B cell (primary cell): ENCODE results near the gene DDX39B. TPM values are rescaled to one million over a fixed set of nuclear protein-coding genes. Genes with fewer than 3 reads are reported as not detected.

Experiments
- ATAC-seq: fragments of 200-7000 bp; cut with Tn5 transposase; one replicate; pipeline ENCODE4 v1.10.0; 2021; ENCODE audit warnings: low read depth, mild to moderate bottlenecking, moderate number of reproducible peaks, moderate library complexity
- CTCF ChIA-PET: fragments of 350-600 bp; sonication (Branson Sonifier 250); formaldehyde crosslinking; loops from one replicate; lab custom pipeline; 2021; ENCODE audit warnings: antibody characterized with exemption, inconsistent platforms; lab: Charles Lee
- POLR2A ChIA-PET: fragments of 350-600 bp; sonication (Branson Sonifier 250); formaldehyde crosslinking; loops from one replicate; lab custom pipeline; 2021; ENCODE audit warnings: antibody characterized with exemption; lab: Charles Lee
- DNase-seq: peaks from one replicate; pipeline ENCODE4 v3.0.0; 2013
- H2AFZ ChIP-seq: 2 replicates; pipeline ENCODE4 v1.6.1; 2012; ENCODE audit warnings: mild to moderate bottlenecking, low read depth, low read length; ENCODE audit not compliant: insufficient read depth, poor library complexity, severe bottlenecking
- H3K27ac ChIP-seq, 2 donors: 1 replicate in 1 of 2; 2 replicates in 1 of 2; pipeline ENCODE4 v1.5.1; 2012 to 2013; ENCODE audit warnings: low read length in 2 of 2, mild to moderate bottlenecking in 2 of 2, moderate library complexity in 1 of 2
- H3K27me3 ChIP-seq, 4 experiments: fragments of 200-600 bp in 1 of 4; sonication (generic) in 1 of 4; replicated peaks in 1 of 4; 1 replicate in 2 of 4; 2 replicates in 2 of 4; pipeline versions ENCODE4 v1.6.1 to v1.7.0; 2013 to 2016; ENCODE audit warnings: low read length in 3 of 4, mild to moderate bottlenecking in 2 of 4, mixed read lengths in 1 of 4, moderate library complexity in 1 of 4; ENCODE audit not compliant: insufficient read depth in 4 of 4, control insufficient read depth in 3 of 4; ENCODE audit errors: control extremely low read depth in 1 of 4
- H3K36me3 ChIP-seq, 2 experiments: replicated peaks in 1 of 2; 1 replicate in 1 of 2; 2 replicates in 1 of 2; pipeline versions ENCODE4 v1.6.1 to v1.7.1; 2013; ENCODE audit warnings: low read length in 1 of 2; ENCODE audit not compliant: insufficient read depth in 2 of 2, control insufficient read depth in 1 of 2; ENCODE audit errors: control extremely low read depth in 1 of 2, extremely low read depth in 1 of 2
- H3K4me1 ChIP-seq, 2 donors: fragments of 200-600 bp in 1 of 2; sonication (generic) in 1 of 2; 1 replicate in 1 of 2; 2 replicates in 1 of 2; pipeline versions ENCODE4 v1.5.1 to v1.6.1; 2013 to 2017; ENCODE audit warnings: low read length in 2 of 2; ENCODE audit not compliant: control insufficient read depth in 2 of 2, insufficient read depth in 2 of 2
- H3K4me2 ChIP-seq: replicated peaks from 2 replicates; pipeline ENCODE3; 2012; ENCODE audit warnings: mild to moderate bottlenecking, low read depth, low read length; ENCODE audit not compliant: poor library complexity, severe bottlenecking
- H3K4me3 ChIP-seq, 5 experiments: fragments of 200-600 bp in 1 of 5; sonication (generic) in 1 of 5; 1 replicate in 3 of 5; 2 replicates in 2 of 5; pipeline versions ENCODE4 v1.5.1 to v1.7.0; 2011 to 2016; ENCODE audit warnings: low read length in 4 of 5, mild to moderate bottlenecking in 4 of 5, low read depth in 2 of 5, control low read depth in 1 of 5, moderate library complexity in 1 of 5; ENCODE audit not compliant: insufficient read depth in 1 of 5; ENCODE audit errors: control extremely low read depth in 1 of 5, extremely low read depth in 1 of 5
- H3K79me2 ChIP-seq: fragments of 200-600 bp; sonication (generic); one replicate; pipeline ENCODE4 v1.6.0; 2016; ENCODE audit warnings: low read length; ENCODE audit not compliant: control insufficient read depth, insufficient read depth
- H3K9ac ChIP-seq: fragments of 200-600 bp; sonication (generic); 2 replicates; pipeline ENCODE4 v1.6.1; 2017; ENCODE audit warnings: mild to moderate bottlenecking, low read length, moderate library complexity
- H3K9me3 ChIP-seq, 3 donors: one replicate each; pipeline versions ENCODE4 v1.6.1 to v1.7.1; 2013; ENCODE audit warnings: low read length in 2 of 3; ENCODE audit not compliant: control insufficient read depth in 2 of 3, insufficient read depth in 1 of 3; ENCODE audit errors: control extremely low read depth in 1 of 3
- H4K20me1 ChIP-seq: 2 replicates; pipeline ENCODE4 v1.6.0; 2012; ENCODE audit warnings: mild to moderate bottlenecking, low read length; ENCODE audit not compliant: insufficient read depth, control insufficient read depth, poor library complexity, severe bottlenecking
- H3K27ac Mint-ChIP-seq: one replicate; pipeline ENCODE4 v1.8.0; 2021; ENCODE audit warnings: mixed read lengths
- H3K27me3 Mint-ChIP-seq: one replicate; pipeline ENCODE4 v1.8.0; 2021; ENCODE audit warnings: mixed read lengths
- H3K4me1 Mint-ChIP-seq: one replicate; pipeline ENCODE4 v1.8.0; 2021; ENCODE audit warnings: mixed read lengths
- H3K4me3 Mint-ChIP-seq: one replicate; pipeline ENCODE4 v1.8.0; 2021; ENCODE audit warnings: mixed read lengths
- H3K9me3 Mint-ChIP-seq: one replicate; pipeline ENCODE4 v1.8.0; 2022; ENCODE audit warnings: mixed read lengths; ENCODE audit not compliant: insufficient read depth
- EZH2 ChIP-seq: IDR thresholded peaks from 2 replicates; pipeline ENCODE4 v1.6.1; 2012; ENCODE audit warnings: borderline replicate concordance, low read depth, mild to moderate bottlenecking, moderate library complexity, low read length; ENCODE audit not compliant: insufficient read depth, poor library complexity, severe bottlenecking
- WGBS: methylation state at CpG from one replicate; pipeline ENCODE4 v1.1.5; 2013; ENCODE audit warnings: missing lambda C conversion rate; ENCODE audit not compliant: insufficient coverage; 5-methylcytosine and 5-hydroxymethylcytosine counted together
- intact Hi-C: fragments of 100-400 bp; cut with micrococcal nuclease; formaldehyde crosslinking; loops from one replicate; pipeline ENCODE4 v1.10.0; 2022
- polyA plus RNA-seq: library from polyadenylated mRNA; depleted of rRNA; stranded (reverse); fragments of >200 nt; gene quantifications from 2 replicates; pipeline ENCODE4 v1.2.3, GENCODE V29; 2012
- total RNA-seq, 2 donors: library from RNA; stranded (reverse); fragments of 120-200 nt in 1 of 2; gene quantifications; 1 replicate in 1 of 2; 2 replicates in 1 of 2; pipeline versions ENCODE4 v1.2.3 to v1.2.4, GENCODE V29; 2013 to 2022
- TF ChIP-seq, protein P1 (sequence below): fragments of 200-600 bp; IDR thresholded peaks from one replicate; pipeline ENCODE4 v1.8.0; 2022; ENCODE audit warnings: antibody characterized with exemption, mild to moderate bottlenecking

Gene DDX39B
- total and polyA plus RNA-seq, 2 donors (not counting 1 experiment from before 2014, with no cell fraction given) = 576 to 838 TPM

DNA sequence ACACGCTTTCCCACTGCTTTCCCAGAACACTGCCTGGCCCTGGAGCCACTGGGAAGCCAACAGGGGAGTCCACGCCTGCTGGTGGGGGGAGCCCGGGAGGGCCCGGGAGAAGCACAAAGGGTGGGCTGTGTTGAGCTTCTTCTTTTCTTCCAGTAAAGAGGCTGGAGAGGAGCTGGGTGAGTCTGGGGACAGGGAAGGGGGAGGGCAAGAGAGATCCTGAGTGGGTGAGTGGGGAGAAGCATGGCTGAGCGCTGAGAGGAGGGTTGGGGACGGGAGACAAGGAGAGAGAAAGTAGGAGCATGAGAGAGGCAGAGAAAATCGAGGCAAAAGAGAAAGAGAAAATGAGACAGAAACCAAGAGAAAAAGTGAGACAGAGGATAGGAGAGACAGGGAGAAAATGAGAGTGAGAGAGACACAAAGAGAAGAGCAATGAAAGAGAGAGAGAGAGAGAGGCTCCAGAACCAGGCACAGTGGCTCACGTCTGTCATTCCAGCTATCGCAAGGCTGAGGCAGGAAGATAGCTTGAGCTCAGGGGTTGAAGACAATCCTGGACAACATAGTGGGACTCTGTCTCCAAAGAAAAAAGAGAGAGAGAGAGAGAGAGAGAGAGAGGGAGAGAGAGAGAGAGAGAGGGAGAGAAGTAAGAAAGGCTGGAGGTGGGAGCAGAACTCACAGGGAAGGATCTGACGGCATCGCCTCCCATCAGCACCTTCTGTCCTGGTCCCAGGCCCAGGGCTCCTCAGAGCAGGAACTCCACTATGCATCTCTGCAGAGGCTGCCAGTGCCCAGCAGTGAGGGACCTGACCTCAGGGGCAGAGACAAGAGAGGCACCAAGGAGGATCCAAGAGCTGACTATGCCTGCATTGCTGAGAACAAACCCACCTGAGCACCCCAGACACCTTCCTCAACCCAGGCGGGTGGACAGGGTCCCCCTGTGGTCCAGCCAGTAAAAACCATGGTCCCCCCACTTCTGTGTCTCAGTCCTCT is 46.3 kb upstream of the DDX39B start:
- H3K9me3 ChIP-seq = no peaks in the 10 kb centered on the region
- H3K4me3 ChIP-seq = peak overlapping the region; percentile 8 to 63 (median 40)
- peaks cover 65% of the 10 kb centered on the region for H3K79me2 ChIP-seq
- Mint-ChIP-seq H3K4me1 (peaks cover 88% of the 10 kb centered on the region), H3K27me3 (no peaks in the 10 kb centered on the region), H3K4me3 (peak overlapping the region; percentile 82), H3K9me3 (no peaks in the 10 kb centered on the region), H3K27ac (peak overlapping the region; percentile 97)
- peak overlapping the region; percentile 59 for H3K9ac ChIP-seq
- no peaks in the 10 kb centered on the region for H3K27me3 ChIP-seq
- H4K20me1 ChIP-seq = no peaks in the 10 kb centered on the region
- no peaks in the 10 kb centered on the region for H3K36me3 ChIP-seq
- ATAC-seq (no peak), DNase-seq (no peak)
- CTCF ChIA-PET = interaction anchor here (18.5 to 35.3 kb wide), 3 partner anchors 6 to 31 kb away, joined by 1108 to 2241 read pairs (median 1108); partner anchors contain the start of genes ATP6V1G2, LST1, LTA and LTB
- POLR2A ChIA-PET = interaction anchor here (0.6 to 35.3 kb wide), 7 partner anchors 8 to 1061 kb away, joined by 4 to 1450 read pairs (median 6); partner anchors contain the start of genes ATP6V1G2, DDX39B, LST1 and LTA
- peak overlapping the region; percentile 87 to 95 for H3K27ac ChIP-seq
- intact Hi-C loops = no loop called here
- H3K4me1 ChIP-seq = peaks cover 90 to 97% of the 10 kb centered on the region in 2 donors
- peak overlapping the region; percentile 75 for H2AFZ ChIP-seq
- 8% methylated on average over 8 of the region's 12 CpGs for WGBS
- TF ChIP-seq EZH2 = no peak
- TF ChIP-seq, protein P1, sequence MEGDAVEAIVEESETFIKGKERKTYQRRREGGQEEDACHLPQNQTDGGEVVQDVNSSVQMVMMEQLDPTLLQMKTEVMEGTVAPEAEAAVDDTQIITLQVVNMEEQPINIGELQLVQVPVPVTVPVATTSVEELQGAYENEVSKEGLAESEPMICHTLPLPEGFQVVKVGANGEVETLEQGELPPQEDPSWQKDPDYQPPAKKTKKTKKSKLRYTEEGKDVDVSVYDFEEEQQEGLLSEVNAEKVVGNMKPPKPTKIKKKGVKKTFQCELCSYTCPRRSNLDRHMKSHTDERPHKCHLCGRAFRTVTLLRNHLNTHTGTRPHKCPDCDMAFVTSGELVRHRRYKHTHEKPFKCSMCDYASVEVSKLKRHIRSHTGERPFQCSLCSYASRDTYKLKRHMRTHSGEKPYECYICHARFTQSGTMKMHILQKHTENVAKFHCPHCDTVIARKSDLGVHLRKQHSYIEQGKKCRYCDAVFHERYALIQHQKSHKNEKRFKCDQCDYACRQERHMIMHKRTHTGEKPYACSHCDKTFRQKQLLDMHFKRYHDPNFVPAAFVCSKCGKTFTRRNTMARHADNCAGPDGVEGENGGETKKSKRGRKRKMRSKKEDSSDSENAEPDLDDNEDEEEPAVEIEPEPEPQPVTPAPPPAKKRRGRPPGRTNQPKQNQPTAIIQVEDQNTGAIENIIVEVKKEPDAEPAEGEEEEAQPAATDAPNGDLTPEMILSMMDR = no peak
- peak overlapping the region; percentile 72 for H3K4me2 ChIP-seq
